ENCODE data around the gene EIF3D.
A peak's percentile ranks its signal among the peaks of the same experiment; 100 is the strongest.

EIF3D gene

GRCh38 chr22:36528795-36529751, at the start of gene EIF3D:
Gene EIF3D, minus strand, starts transcription at chr22:36529166. Its CDS starts 3,045 bp downstream, at chr22:36526121.
- peak; percentile 98 for DNase-seq

GRCh38 chr22:36578619-36579018, 49.7 kb upstream of the EIF3D start:
- DNase-seq, result no peak

GRCh38 chr22:36577019-36577418, 48.1 kb upstream of the EIF3D start:
- DNase-seq, result no peak

- no peak for DNase-seq
Measured at GRCh38 chr22:36574728-36575127, 45.8 kb upstream of the EIF3D start.

GRCh38 chr22:36573815-36574363, 44.9 kb upstream of the EIF3D start:
- no peak for DNase-seq

GRCh38 chr22:36571991-36572390, 43.0 kb upstream of the EIF3D start:
- DNase-seq, result no peak

GRCh38 chr22:36569999-36570398, 41.0 kb upstream of the EIF3D start:
- DNase-seq, result no peak

- DNase-seq, result no peak
Measured at GRCh38 chr22:36568846-36569245, 39.9 kb upstream of the EIF3D start.

- DNase-seq, result no peak
Measured at GRCh38 chr22:36566720-36567119, 37.8 kb upstream of the EIF3D start.

- no peak for DNase-seq
Measured at GRCh38 chr22:36565686-36566085, 36.7 kb upstream of the EIF3D start.

GRCh38 chr22:36565159-36565507, 36.2 kb upstream of the EIF3D start:
- DNase-seq, result no peak

- no peak for DNase-seq
Measured at GRCh38 chr22:36564422-36565158, 35.6 kb upstream of the EIF3D start.

GRCh38 chr22:36563898-36564297, 34.9 kb upstream of the EIF3D start:
- no peak for DNase-seq

GRCh38 chr22:36563444-36563843, 34.5 kb upstream of the EIF3D start:
- no peak for DNase-seq

GRCh38 chr22:36563001-36563400, 34.0 kb upstream of the EIF3D start:
- DNase-seq, result no peak

GRCh38 chr22:36562261-36562835, 33.4 kb upstream of the EIF3D start:
- DNase-seq, result no peak

- no peak for DNase-seq
Measured at GRCh38 chr22:36561291-36561811, 32.4 kb upstream of the EIF3D start.

- no peak for DNase-seq
Measured at GRCh38 chr22:36560001-36560400, 31.0 kb upstream of the EIF3D start.

GRCh38 chr22:36554098-36554497, 25.1 kb upstream of the EIF3D start:
- DNase-seq, result no peak

GRCh38 chr22:36552289-36552688, 23.3 kb upstream of the EIF3D start:
- DNase-seq, result no peak

- no peak for DNase-seq
Measured at GRCh38 chr22:36550701-36551495, 21.9 kb upstream of the EIF3D start.

GRCh38 chr22:36549033-36549432, 20.1 kb upstream of the EIF3D start:
- DNase-seq, result no peak

Measured in midbrain (tissue), 1 donor.